Upper lobe of left lung (tissue), 4 donors: Measurements from ENCODE around the gene MPHOSPH6.

Experiments
- CTCF ChIP-seq, 6 experiments: fragments of 450-650 bp in 4 of 6; fragments of 200-600 bp in 2 of 6; sonication (generic) in 2 of 6; IDR thresholded peaks; one replicate each; pipeline ENCODE4 v1.5.1; 2016 to 2019; ENCODE audit warnings: antibody characterized with exemption in 6 of 6
- POLR2A ChIP-seq, 4 donors: fragments of 450-650 bp; IDR thresholded peaks; one replicate each; pipeline ENCODE4 v1.5.1; 2016 to 2017; ENCODE audit warnings: antibody characterized with exemption in 4 of 4, mild to moderate bottlenecking in 2 of 4
- POLR2AphosphoS5 ChIP-seq, 2 donors: sonication (generic); formaldehyde crosslinking; IDR thresholded peaks; one replicate each; pipeline ENCODE4 v1.5.1; 2017; ENCODE audit warnings: antibody characterized with exemption in 2 of 2

- TF ChIP-seq POLR2A (IDR thresholded peaks at IDR 0.05) = no peak
- TF ChIP-seq CTCF (IDR thresholded peaks at IDR 0.05) = no peak
- no peak for TF ChIP-seq POLR2AphosphoS5 (IDR thresholded peaks at IDR 0.05)
Measured at GRCh38 chr16:82185012-82185411, 15.0 kb upstream of the MPHOSPH6 start.
